OCI-M2 (cell line): ENCODE measurements around the gene ZBTB34.
A peak's percentile ranks its signal among the peaks of the same experiment; 100 is the strongest.

Experiments used
- DNase-seq: peaks from one replicate; lab custom pipeline; 2025; ENCODE audit not compliant: unreplicated experiment; lab: John Stamatoyannopoulos, UW

Gene ZBTB34

GRCh38 chr9:126875756-126876510 is 15.5 kb downstream of the ZBTB34 start:
- no peak for DNase-seq

DNA sequence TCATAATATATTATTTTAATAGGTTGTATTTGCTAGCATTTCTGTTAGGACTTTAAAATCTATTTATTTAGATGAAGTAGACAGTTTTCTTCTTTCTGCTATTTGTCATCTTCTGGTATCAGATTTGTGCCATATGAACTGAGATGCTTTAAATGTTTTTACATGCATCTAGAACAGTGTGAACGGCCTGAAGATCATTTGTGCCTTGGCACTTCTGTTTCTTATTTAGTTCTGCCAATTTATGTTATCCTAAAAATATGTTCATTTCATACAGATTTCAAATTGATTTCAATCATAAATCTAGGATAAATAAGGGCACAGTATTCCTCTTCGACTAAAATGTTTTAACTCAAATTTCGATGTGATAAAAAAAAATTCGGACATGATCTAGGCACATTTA is 16.1 kb downstream of the ZBTB34 start:
- no peak for DNase-seq

DNA sequence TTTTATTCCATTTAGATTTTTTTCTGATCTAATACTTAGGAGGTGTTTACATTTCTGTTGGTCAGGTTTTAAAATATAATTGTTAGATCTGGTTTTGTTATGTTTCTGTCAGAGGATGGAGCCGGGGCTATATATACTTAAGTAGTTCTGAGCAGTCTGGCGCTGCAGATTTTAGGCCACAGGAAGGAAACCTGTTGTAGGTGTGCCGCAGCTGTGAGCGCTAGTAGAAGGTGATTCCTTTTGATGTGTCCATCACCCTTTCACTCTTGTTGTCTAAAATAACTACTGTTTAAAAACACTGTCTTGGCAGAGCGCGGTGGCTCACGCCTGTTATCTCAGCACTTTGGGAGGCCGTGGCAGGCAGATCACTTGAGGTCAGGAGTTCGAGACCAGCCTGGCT is 17.0 kb downstream of the ZBTB34 start:
- no peak for DNase-seq

GRCh38 chr9:126879288-126879687 is 18.8 kb downstream of the ZBTB34 start:
- DNase-seq, result no peak

DNA sequence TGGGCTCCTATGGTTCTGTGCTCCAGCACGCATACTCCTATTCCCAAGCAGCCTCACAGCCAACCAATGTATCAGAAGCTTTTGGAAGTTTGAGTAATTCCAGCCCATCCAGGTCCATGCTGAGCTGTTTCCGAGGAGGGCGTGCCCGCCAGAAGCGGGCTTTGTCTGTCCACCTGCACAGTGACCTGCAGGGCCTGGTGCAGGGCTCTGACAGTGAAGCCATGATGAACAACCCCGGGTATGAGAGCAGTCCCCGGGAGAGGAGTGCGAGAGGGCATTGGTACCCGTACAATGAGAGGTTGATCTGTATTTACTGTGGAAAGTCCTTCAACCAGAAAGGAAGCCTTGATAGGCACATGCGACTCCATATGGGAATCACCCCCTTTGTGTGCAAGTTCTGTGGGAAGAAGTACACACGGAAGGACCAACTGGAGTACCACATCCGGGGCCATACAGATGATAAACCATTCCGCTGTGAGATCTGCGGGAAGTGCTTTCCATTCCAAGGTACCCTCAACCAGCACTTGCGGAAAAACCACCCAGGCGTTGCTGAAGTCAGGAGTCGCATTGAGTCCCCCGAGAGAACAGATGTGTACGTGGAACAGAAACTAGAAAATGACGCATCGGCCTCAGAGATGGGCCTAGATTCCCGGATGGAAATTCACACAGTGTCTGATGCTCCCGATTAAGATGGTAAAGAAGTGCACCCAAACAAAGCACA is 19.9 kb downstream of the ZBTB34 start:
- no peak for DNase-seq

DNA sequence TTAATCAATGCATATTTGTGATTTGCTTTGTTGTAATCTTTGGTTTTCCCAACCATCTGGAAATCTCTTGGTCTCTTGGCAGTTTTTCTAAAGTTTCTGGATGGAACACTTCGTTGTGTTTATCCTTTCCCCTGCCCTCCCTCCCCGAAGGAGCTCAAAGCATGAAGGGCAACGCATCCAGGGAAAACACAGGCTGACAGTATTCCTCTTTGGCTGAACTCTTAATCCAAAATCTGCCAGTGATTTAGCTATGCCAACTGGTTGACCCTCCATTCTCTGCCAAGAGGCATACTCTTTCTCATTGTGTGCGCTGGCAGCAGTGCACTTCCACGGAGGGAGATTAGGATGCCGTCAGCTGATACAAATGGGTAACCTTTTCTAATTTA is 20.5 kb downstream of the ZBTB34 start:
- DNase-seq, result no peak

GRCh38 chr9:126882746-126883145 is 22.3 kb downstream of the ZBTB34 start:
- no peak for DNase-seq

DNA sequence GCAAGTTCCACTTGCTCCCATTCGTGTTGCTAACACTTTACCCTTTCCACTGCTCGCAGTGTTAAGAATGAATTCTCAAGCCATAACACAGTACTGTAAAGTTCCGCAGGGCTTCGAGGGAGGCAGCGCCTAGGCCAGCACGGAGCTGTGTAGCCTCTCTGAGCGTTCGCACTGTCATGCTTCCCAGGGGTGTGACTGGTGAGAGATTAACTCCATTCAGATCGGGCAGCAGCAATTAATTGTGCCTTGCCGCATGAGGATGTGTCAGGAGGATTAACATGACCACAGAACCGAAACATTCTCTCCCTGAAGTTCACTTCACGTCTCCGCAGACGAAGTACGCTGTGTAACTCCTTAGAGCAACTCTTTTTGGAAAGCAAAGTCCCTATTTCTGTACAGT is 23.2 kb downstream of the ZBTB34 start:
- DNase-seq, result no peak

DNA sequence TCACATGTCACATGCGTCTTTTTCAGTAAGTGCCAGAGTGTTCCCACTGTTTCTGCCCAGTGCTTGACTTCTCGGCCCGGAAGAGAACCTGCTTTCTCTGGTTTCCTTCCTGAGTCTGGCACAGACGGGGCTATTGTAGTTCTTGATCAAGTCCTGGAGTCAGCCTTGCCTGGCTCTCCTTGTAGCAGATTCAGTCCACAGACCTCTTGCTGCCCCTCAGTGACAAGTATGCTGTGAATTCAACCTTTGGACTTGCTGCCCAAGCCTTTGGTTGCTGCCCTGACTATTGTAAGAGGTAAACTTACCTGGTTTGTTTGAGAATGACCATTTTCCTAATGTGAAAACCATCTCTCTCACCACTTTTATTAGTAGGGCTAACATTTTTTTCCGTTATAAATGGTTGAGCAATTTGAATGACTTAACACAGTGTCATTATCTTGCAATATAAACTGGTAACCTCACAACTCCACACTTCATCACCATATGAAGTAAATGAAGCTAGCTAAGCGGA is 24.7 kb downstream of the ZBTB34 start:
- DNase-seq, result no peak

- no peak for DNase-seq
These were observed 25.8 kb downstream of the ZBTB34 start for GRCh38 chr9:126886034-126886822.

- no peak for DNase-seq
These were observed 26.5 kb downstream of the ZBTB34 start for GRCh38 chr9:126886897-126887296.

DNA sequence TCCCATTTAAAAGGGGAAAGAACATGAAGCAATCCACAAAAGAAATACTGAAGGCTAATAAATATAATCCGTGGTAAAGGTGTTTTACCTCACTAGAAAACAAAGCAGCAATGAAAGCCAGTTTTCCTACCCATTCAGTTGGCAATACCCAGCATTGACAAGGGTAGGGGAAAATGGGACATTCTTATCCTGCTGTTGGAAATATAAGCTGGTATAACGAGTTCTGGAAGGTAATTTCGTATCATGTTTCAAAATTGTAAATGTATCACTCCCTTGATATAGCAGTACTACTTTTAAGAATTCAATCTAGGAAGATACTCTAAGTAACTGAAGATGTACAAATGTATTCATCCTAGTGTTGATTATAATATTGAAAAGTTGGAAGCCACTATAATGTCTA is 31.2 kb downstream of the ZBTB34 start:
- DNase-seq, result no peak

DNA sequence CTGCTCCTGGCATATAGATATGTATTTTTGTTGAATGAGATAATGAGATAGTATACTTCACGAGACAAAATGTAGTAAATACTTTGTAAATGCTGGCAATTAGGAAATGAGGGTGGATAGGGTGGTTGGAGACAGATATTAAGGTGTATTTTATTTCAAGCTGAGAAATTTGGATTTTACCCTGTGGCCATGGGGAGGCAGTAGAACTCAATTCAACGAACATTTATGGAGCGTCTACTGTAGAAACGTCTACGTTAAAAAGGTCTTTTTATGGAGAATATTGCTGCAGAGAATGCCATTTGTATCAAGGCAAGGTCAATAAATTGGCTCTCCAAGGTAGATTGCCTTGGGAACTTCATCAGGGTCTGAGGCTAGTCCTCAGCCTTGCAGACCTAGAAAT is 32.6 kb downstream of the ZBTB34 start:
- no peak for DNase-seq

DNA sequence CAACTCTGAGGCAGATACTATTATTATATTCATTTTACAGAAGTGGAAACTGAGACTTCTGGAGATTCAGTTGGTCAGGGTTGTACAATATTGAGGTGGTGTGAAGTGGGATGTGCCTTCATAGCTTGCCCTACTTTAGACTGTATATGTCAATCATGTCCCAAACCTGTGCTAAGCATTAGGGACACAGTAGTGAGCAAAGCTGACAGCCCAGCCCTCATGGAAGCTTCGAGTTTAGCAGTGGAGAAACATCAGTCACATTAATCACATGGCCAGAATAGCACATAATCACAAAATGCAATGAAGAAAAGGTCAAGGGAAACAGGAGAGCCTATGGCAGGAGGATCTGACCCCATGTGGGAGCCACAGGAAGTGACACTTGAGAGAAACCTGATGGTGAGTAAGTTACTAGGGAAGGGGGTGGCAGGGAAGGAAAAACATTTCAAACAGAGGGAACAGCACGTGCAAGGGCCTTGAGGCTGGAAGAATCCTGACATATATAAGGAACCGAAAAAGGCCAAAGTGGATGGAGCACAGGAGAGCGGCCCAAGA is 33.7 kb downstream of the ZBTB34 start:
- DNase-seq, result no peak

DNA sequence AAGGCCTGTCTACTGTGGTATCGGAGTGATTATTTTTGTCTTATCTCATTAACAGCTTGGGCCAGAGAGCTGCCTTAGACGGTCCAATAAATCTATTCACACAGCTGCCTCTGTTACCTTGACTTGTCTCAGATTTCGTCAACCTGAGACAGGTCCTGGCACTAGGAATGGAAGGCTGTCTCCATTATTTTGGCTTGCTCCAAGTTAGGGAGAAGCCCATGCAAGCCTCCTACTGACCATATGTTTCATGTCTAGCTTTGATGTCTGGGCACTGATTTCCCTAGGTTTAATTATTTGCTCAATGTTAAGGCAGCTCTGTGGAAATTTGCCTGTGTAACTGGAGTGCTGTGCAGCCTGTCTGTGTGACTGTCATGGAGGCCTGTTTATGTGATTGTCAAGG is 41.8 kb downstream of the ZBTB34 start:
- DNase-seq, result no peak

DNA sequence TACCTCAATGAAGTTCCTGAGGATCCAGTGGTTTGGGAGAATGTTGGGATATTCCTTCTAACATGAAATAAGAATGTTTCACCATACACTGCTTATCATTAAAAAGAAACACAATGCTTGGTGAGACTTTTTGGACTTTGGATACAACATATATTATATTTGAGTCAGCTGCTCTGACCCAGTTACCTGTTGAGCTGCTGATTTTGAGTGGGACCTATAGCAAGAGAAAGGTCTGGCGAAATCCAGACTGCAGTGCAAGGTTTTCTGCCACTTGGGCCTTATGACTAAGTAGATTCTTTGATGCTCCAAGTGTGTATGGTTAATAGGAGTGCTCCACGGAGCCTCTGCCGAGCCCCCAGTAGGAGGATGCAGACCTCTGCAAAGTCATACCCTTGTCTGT is 44.1 kb downstream of the ZBTB34 start:
- no peak for DNase-seq

DNA sequence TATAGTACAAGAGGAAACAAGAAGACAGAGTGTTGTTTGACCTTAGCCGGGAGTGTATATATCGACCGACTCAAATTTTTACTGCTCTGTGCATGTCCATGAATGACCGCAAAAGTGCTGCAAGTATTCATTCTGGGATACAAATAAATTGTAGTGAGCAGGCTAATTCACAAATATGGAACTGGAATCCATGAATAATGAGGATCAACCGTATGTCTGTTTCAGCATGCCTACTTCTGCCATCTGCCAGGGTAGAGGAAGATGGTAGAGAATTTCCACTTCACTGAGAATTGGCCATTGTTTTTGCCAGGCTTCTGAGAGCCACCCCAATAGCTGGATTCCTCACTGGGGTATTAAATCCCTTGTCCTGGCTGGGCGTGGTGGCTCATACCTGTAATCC is 45.7 kb downstream of the ZBTB34 start:
- no peak for DNase-seq

GRCh38 chr9:126907058-126907457 is 46.6 kb downstream of the ZBTB34 start:
- DNase-seq, result no peak

DNA sequence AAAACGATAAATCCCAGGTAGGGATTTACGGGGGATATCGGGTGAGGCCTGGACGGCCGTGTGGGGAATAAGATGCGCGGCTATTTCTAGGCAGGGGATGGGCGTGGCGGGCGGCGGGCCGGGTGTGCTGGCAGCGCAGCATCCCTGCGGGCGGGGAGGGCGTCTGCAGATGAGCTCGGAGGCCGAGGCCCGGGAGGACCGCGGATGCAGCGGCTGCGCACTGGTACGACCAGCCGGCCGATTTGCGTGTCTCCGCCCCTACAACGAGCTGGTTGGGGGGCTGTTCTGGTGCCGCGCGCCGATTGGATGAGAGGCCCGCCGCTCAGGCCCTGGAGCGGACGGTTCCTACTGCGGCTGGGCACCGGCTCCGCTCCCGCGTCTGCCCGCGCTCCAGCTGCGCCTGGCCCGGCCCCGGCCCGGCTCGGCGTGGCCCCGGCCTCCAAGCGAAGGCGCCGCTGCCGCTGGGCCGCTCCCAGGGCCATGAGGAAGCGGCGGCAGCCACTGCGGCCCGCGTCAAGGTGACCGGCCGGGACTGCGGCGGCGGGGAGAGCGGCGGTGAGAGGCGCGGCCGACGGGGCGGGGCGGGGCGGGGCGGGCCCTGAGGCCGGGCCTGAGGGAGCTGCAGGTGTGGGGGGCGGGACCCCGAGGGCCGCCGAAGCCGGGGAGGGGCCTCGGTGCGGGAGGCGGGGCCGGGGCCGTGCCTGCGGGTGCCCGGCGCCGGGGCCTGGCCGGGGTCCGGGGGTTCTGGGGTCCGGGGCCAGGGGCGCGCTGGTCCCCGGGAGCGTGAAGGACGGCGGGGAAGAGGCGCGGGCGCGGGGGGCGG is 54.2 kb downstream of the ZBTB34 start, which contains the start of gene RALGPS1:
TSS of gene RALGPS1 (plus strand) at position 325 of the 823 bp plus-strand sequence. CDS start 47,508 bp downstream, outside the sequence.
- DNase-seq, result peak; percentile 15

DNA sequence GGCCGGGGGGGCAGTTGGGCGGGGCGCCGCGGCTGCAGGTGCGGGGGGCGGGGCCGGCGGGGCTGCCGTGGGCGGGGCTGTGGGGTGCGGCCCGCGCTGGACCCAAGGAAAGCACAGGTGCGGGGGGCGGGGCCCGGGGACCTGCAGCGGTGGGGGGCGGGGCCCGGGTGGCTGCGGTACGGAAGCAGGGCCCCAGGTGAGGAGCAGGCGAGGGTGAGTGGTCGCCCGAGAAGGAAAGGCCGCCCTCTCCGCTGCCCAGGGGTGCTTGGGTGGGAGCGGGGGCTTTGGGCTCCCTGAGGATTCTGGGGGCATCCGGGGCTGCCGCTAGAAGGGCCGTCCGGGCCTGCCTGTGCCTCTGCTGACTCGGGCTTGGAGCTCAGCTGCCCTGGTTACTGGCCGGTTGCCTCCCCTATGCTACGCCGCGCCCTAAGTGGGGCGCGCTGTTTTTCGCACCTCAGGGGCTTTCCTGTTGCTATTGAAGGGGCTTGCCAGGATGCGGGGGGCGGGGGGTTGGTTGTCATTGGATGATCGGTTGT is 54.9 kb downstream of the ZBTB34 start:
- DNase-seq, result no peak
